ENCODE data around the gene SLC6A18. TPM values are rescaled to one million over a fixed set of nuclear protein-coding genes. Genes with fewer than 3 reads are reported as not detected.

SLC6A18 gene
- total RNA-seq, 1 donor from 2014 or later, result not detected

- Histone ChIP-seq H3K27ac (ENCODE audit: low read depth, low read length) (no peak overlapping the region), H3K4me1 (ENCODE audit: insufficient read depth, low read length) (no peaks in the 10 kb centered on the region), H3K9ac (ENCODE audit: low read length) (no peak overlapping the region), H4K20me1 (ENCODE audit: insufficient read depth, low read length) (no peaks in the 10 kb centered on the region), H3K4me3 (ENCODE audit: insufficient read depth, low read depth, low read length) (no peak overlapping the region), H3K4me2 (ENCODE audit: low read length) (no peak overlapping the region), H3K9me3 (ENCODE audit: insufficient read depth, low read depth, low read length) (no peaks in the 10 kb centered on the region), H2AFZ (ENCODE audit: low read depth, low read length) (no peak overlapping the region), H3K79me2 (ENCODE audit: insufficient read depth, low read length) (no peaks in the 10 kb centered on the region), H3K36me3 (ENCODE audit: insufficient read depth, low read length) (no peaks in the 10 kb centered on the region), H3K27me3 (ENCODE audit: insufficient read depth, low read length) (no peaks in the 10 kb centered on the region)
- FAIRE-seq (no peak), DNase-seq (ENCODE audit: low read depth) (no peak)
- H3K4me3 Mint-ChIP-seq (ENCODE audit: unreplicated experiment), result no peak overlapping the region
- no peaks in the 10 kb centered on the region for H3K36me3 Mint-ChIP-seq (ENCODE audit: low read depth, unreplicated experiment)
- no peaks in the 10 kb centered on the region for H3K4me1 Mint-ChIP-seq (ENCODE audit: low read depth, unreplicated experiment)
- H3K27me3 Mint-ChIP-seq (ENCODE audit: low read depth, unreplicated experiment), result peaks cover 35% of the 10 kb centered on the region
- H3K27ac Mint-ChIP-seq (ENCODE audit: unreplicated experiment), result no peak overlapping the region
- TF ChIP-seq CTCF (IDR thresholded peaks at IDR 0.05; ENCODE audit: insufficient read depth, low read depth, low read length) (no peak), EZH2 (IDR thresholded peaks at IDR 0.05; ENCODE audit: insufficient read depth, low read length) (no peak)
- peaks cover 5% of the 10 kb centered on the region for H3K9me3 Mint-ChIP-seq (ENCODE audit: unreplicated experiment)
These were observed 17.7 kb downstream of the SLC6A18 start for GRCh38 chr5:1242733-1243486.

GRCh38 chr5:1243487-1244130 lies 18.4 kb downstream of the SLC6A18 start:
- FAIRE-seq, result no peak
- no peaks in the 10 kb centered on the region for H3K9me3 ChIP-seq (ENCODE audit: insufficient read depth, low read depth, low read length)

More at GRCh38 chr5:1243487-1244130, 18.4 kb downstream of the SLC6A18 start:
- Histone ChIP-seq H3K27me3 (ENCODE audit: insufficient read depth, low read length) (no peaks in the 10 kb centered on the region), H4K20me1 (ENCODE audit: insufficient read depth, low read length) (no peaks in the 10 kb centered on the region), H3K27ac (ENCODE audit: low read depth, low read length) (no peak overlapping the region), H3K79me2 (ENCODE audit: insufficient read depth, low read length) (no peaks in the 10 kb centered on the region), H3K36me3 (ENCODE audit: insufficient read depth, low read length) (no peaks in the 10 kb centered on the region), H3K9ac (ENCODE audit: low read length) (no peak overlapping the region), H3K4me2 (ENCODE audit: low read length) (no peak overlapping the region), H2AFZ (ENCODE audit: low read depth, low read length) (no peak overlapping the region), H3K4me3 (ENCODE audit: insufficient read depth, low read depth, low read length) (no peak overlapping the region), H3K4me1 (ENCODE audit: insufficient read depth, low read length) (no peaks in the 10 kb centered on the region)
- H3K4me3 Mint-ChIP-seq (ENCODE audit: unreplicated experiment), result no peak overlapping the region
- peaks cover 36% of the 10 kb centered on the region for H3K27me3 Mint-ChIP-seq (ENCODE audit: low read depth, unreplicated experiment)
- DNase-seq (ENCODE audit: low read depth), result no peak
- TF ChIP-seq CTCF (IDR thresholded peaks at IDR 0.05; ENCODE audit: insufficient read depth, low read depth, low read length) (no peak), EZH2 (IDR thresholded peaks at IDR 0.05; ENCODE audit: insufficient read depth, low read length) (no peak)
- peaks cover 5% of the 10 kb centered on the region for H3K9me3 Mint-ChIP-seq (ENCODE audit: unreplicated experiment)
- no peak overlapping the region for H3K27ac Mint-ChIP-seq (ENCODE audit: unreplicated experiment)
- no peaks in the 10 kb centered on the region for H3K36me3 Mint-ChIP-seq (ENCODE audit: low read depth, unreplicated experiment)
- H3K4me1 Mint-ChIP-seq (ENCODE audit: low read depth, unreplicated experiment), result no peaks in the 10 kb centered on the region
